IPS-18a (cell line): Measurements from ENCODE around the gene CAST.

Experiments used
- H3K27ac ChIP-seq: one replicate; pipeline ENCODE4 v1.5.1; 2013; ENCODE audit warnings: low read length
- H3K27me3 ChIP-seq: one replicate; pipeline ENCODE4 v1.6.1; 2013; ENCODE audit warnings: mild to moderate bottlenecking, low read length; ENCODE audit not compliant: control insufficient read depth, insufficient read depth
- H3K36me3 ChIP-seq: one replicate; pipeline ENCODE4 v1.6.1; 2013; ENCODE audit warnings: low read depth, low read length; ENCODE audit not compliant: control insufficient read depth
- H3K4me1 ChIP-seq: one replicate; pipeline ENCODE4 v1.6.1; 2013; ENCODE audit warnings: low read depth, low read length; ENCODE audit not compliant: control insufficient read depth
- H3K4me3 ChIP-seq: one replicate; pipeline ENCODE4 v1.5.1; 2013; ENCODE audit warnings: low read length
- H3K9ac ChIP-seq: one replicate; pipeline ENCODE4 v1.6.1; 2013; ENCODE audit warnings: mild to moderate bottlenecking, low read length, moderate library complexity
- H3K9me3 ChIP-seq: one replicate; pipeline ENCODE4 v1.6.1; 2013; ENCODE audit warnings: low read depth, low read length; ENCODE audit not compliant: control insufficient read depth

The CAST gene

DNA sequence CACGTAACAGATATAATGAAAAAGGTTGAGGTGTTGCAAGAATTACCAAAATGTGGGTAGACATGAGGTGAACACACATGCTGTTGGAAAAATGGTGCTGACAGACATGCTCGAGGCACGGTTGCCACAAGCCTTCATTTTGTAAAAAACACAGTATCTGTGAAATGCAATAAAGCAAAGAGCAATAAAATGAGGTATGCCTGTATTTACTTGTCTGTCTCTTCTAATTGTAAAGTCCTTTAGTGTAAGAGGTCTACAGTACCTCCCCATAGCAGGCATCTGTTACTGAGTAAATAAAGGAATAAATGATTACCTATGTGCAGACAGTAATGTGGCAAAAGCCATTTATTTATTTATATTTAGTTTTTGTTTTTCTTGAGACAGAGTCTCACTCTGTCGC is 3.0 kb upstream of the CAST start:
- peaks cover 37% of the 10 kb centered on the region for H3K27me3 ChIP-seq

DNA sequence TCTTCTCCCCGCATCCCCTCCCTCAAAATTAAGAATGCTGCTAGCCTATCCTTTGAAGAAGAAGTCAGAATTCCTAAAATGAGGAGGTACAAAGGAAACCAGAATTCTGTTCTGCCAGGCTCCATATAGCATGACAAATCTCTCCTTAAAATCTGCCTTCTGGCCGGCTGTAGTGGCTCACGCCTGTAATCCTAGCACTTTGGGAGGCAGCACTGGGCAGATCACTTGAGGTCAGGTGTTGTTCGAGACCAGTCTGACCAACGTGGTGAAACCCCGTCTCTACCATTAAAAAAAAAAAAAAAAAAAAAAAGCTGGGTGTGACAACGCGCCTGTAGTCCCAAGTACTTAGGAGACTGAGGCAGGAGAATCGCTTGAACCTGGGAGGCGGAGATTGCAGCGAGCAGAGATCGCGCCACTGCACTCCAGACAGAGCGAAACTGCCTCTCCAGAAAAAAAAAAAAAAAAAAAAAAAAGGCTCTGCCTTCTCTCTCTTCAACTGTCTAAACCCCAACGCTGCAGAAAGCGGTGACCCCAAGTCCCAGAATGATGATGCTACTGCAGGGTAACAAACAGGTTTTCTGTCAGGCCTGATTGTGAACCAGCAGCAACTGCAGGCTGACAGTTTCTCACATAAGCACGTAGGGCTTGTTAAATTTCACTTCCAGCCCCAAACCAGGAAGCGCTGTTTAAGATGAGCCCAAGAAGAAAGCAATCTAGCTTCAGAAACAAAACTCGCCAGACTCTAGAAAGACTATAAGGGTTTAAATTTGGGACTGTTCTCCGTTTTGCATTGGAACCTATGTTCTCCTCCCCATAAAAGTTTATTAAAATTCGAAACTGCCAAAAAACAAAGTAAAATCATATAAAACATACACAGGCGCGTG is 963 bp upstream of the CAST start:
- peak overlapping the region; percentile 36 for H3K9ac ChIP-seq
- H3K27me3 ChIP-seq, result peaks cover 46% of the 10 kb centered on the region
- H3K9me3 ChIP-seq, result no peaks in the 10 kb centered on the region
- H3K27ac ChIP-seq, result no peak overlapping the region
- H3K36me3 ChIP-seq, result no peaks in the 10 kb centered on the region
- H3K4me1 ChIP-seq, result no peaks in the 10 kb centered on the region
- H3K4me3 ChIP-seq, result peak overlapping the region; percentile 87

More for the DNA sequence above, 3.0 kb upstream of the CAST start:
- H3K4me3 ChIP-seq, result no peak overlapping the region
- no peaks in the 10 kb centered on the region for H3K9me3 ChIP-seq
- peaks cover 6% of the 10 kb centered on the region for H3K4me1 ChIP-seq
- no peaks in the 10 kb centered on the region for H3K36me3 ChIP-seq
- H3K9ac ChIP-seq, result no peak overlapping the region
- H3K27ac ChIP-seq, result no peak overlapping the region

- H3K27ac ChIP-seq, result no peak overlapping the region
- H3K27me3 ChIP-seq, result peaks cover 46% of the 10 kb centered on the region
- peak overlapping the region; percentile 30 for H3K9ac ChIP-seq
Observed at GRCh38 chr5:96662725-96663518, 746 bp downstream of the CAST start.

GRCh38 chr5:96663608-96664007 is 1.4 kb downstream of the CAST start:
- Histone ChIP-seq H3K4me3 (peak overlapping the region; percentile 87), H3K4me1 (no peaks in the 10 kb centered on the region), H3K36me3 (no peaks in the 10 kb centered on the region), H3K27me3 (peaks cover 46% of the 10 kb centered on the region), H3K9me3 (no peaks in the 10 kb centered on the region), H3K9ac (peak overlapping the region; percentile 30), H3K27ac (no peak overlapping the region)

More at GRCh38 chr5:96662725-96663518, 746 bp downstream of the CAST start:
- Histone ChIP-seq H3K36me3 (no peaks in the 10 kb centered on the region), H3K4me3 (peak overlapping the region; percentile 87), H3K9me3 (no peaks in the 10 kb centered on the region), H3K4me1 (no peaks in the 10 kb centered on the region)

DNA sequence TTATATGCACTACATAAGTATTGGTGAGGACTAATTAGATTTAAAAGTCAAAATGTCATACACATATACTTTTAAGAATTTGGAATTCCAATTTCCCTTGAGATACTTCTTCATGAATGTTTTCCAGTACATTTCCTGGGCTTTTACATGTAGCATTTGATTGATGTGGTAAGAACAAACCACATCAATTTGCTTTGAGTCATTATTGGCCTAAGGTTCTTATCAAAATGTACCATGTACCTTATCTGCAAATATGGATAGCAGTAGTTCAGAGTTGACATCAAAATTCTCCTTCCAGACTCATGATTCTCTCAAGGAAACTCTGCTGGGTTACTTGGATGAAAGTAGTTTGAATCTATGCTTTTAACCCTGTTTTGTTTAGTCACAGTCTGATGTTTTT is 2.5 kb downstream of the CAST start:
- H3K4me1 ChIP-seq, result no peaks in the 10 kb centered on the region

GRCh38 chr5:96668725-96669124 is 6.5 kb downstream of the CAST start:
- H3K27ac ChIP-seq, result no peak overlapping the region
- H3K4me3 ChIP-seq, result no peak overlapping the region
- H3K9me3 ChIP-seq, result no peaks in the 10 kb centered on the region
- H3K9ac ChIP-seq, result no peak overlapping the region
- no peaks in the 10 kb centered on the region for H3K4me1 ChIP-seq
- peaks cover 13% of the 10 kb centered on the region for H3K27me3 ChIP-seq
- H3K36me3 ChIP-seq, result no peaks in the 10 kb centered on the region

More for the DNA sequence above, 2.5 kb downstream of the CAST start:
- H3K27me3 ChIP-seq, result peaks cover 44% of the 10 kb centered on the region
- no peak overlapping the region for H3K27ac ChIP-seq
- no peaks in the 10 kb centered on the region for H3K9me3 ChIP-seq
- H3K9ac ChIP-seq, result no peak overlapping the region
- H3K4me3 ChIP-seq, result no peak overlapping the region
- no peaks in the 10 kb centered on the region for H3K36me3 ChIP-seq

- peaks cover under 1% of the 10 kb centered on the region for H3K27me3 ChIP-seq
- H3K9me3 ChIP-seq, result no peaks in the 10 kb centered on the region
- H3K4me1 ChIP-seq, result no peaks in the 10 kb centered on the region
- no peaks in the 10 kb centered on the region for H3K36me3 ChIP-seq
- H3K4me3 ChIP-seq, result no peak overlapping the region
- H3K9ac ChIP-seq, result no peak overlapping the region
- no peak overlapping the region for H3K27ac ChIP-seq
Observed at GRCh38 chr5:96669909-96670308, 7.7 kb downstream of the CAST start.

DNA sequence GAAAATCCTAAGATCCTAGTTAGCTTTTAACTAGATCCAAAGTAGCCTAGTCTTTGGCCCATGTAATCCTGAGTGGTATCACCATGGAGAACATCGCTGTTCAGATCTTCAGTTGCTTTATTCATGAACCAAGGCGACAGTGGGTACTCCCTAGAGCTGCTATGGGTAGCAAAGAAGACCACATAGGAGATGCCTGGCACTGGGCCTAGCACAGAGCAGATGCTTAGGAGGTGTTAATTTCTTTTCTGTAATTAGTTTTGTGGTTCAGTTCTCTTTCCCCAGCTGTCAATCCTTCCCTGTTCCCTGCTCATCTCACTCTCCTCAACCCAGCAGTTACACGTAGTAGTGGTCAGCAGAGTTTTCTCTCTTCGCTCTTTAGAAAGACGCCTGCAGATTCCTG is 9.3 kb downstream of the CAST start:
- no peak overlapping the region for H3K9ac ChIP-seq
- no peaks in the 10 kb centered on the region for H3K36me3 ChIP-seq
- no peaks in the 10 kb centered on the region for H3K27me3 ChIP-seq
- no peaks in the 10 kb centered on the region for H3K4me1 ChIP-seq
- no peaks in the 10 kb centered on the region for H3K9me3 ChIP-seq
- H3K27ac ChIP-seq, result no peak overlapping the region
- H3K4me3 ChIP-seq, result no peak overlapping the region

GRCh38 chr5:96673127-96673526 is 11.0 kb downstream of the CAST start:
- no peaks in the 10 kb centered on the region for H3K4me1 ChIP-seq
- no peak overlapping the region for H3K4me3 ChIP-seq
- H3K36me3 ChIP-seq, result no peaks in the 10 kb centered on the region
- H3K27ac ChIP-seq, result no peak overlapping the region
- no peaks in the 10 kb centered on the region for H3K27me3 ChIP-seq
- H3K9me3 ChIP-seq, result no peaks in the 10 kb centered on the region
- no peak overlapping the region for H3K9ac ChIP-seq

DNA sequence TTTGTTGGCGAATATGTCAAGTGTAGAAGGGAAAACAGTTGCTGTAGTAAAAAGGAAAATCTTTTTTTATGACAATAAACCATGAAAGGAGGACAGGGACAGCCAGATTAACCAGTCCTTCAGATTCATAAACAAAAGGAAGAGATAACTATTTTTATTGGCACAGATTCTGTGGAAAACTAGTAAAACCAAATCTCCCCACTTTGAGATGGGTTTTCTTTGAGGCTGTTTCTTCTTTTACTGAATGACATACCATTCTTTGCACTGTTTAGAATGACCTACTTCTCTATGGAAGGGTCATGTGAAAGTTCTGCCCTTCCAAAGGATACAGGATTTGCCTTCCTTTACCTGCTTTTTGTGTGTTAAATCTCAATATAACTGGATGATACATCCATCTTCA is 13.7 kb downstream of the CAST start:
- Histone ChIP-seq H3K9me3 (no peaks in the 10 kb centered on the region), H3K36me3 (no peaks in the 10 kb centered on the region), H3K9ac (no peak overlapping the region), H3K27me3 (no peaks in the 10 kb centered on the region), H3K4me1 (no peaks in the 10 kb centered on the region), H3K4me3 (no peak overlapping the region), H3K27ac (no peak overlapping the region)

DNA sequence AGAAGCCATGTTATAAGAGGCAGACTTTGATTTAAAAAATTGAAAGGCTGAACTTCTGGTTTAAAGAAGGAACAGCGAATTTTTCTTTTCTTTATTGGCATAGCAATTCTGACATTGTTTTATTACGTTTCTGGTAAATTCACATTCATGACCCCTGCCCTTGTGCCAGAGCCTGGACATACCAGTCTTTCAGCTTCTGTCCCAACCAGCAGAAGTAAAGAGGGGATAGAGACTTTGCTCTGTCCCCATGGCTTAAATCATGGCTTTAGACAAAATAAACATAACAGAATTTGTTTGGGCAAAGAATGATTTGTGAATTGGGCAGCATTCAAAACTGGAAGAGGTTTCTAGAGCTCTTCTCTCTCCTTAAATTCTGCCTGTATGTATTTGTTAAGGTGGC is 15.3 kb downstream of the CAST start:
- H3K9me3 ChIP-seq, result no peaks in the 10 kb centered on the region
- H3K9ac ChIP-seq, result no peak overlapping the region
- no peaks in the 10 kb centered on the region for H3K27me3 ChIP-seq
- no peak overlapping the region for H3K27ac ChIP-seq
- H3K4me3 ChIP-seq, result no peak overlapping the region
- no peaks in the 10 kb centered on the region for H3K4me1 ChIP-seq
- H3K36me3 ChIP-seq, result no peaks in the 10 kb centered on the region
